ENCODE measurements around the gene NGFR.

NGFR gene, protein sequence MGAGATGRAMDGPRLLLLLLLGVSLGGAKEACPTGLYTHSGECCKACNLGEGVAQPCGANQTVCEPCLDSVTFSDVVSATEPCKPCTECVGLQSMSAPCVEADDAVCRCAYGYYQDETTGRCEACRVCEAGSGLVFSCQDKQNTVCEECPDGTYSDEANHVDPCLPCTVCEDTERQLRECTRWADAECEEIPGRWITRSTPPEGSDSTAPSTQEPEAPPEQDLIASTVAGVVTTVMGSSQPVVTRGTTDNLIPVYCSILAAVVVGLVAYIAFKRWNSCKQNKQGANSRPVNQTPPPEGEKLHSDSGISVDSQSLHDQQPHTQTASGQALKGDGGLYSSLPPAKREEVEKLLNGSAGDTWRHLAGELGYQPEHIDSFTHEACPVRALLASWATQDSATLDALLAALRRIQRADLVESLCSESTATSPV

DNA sequence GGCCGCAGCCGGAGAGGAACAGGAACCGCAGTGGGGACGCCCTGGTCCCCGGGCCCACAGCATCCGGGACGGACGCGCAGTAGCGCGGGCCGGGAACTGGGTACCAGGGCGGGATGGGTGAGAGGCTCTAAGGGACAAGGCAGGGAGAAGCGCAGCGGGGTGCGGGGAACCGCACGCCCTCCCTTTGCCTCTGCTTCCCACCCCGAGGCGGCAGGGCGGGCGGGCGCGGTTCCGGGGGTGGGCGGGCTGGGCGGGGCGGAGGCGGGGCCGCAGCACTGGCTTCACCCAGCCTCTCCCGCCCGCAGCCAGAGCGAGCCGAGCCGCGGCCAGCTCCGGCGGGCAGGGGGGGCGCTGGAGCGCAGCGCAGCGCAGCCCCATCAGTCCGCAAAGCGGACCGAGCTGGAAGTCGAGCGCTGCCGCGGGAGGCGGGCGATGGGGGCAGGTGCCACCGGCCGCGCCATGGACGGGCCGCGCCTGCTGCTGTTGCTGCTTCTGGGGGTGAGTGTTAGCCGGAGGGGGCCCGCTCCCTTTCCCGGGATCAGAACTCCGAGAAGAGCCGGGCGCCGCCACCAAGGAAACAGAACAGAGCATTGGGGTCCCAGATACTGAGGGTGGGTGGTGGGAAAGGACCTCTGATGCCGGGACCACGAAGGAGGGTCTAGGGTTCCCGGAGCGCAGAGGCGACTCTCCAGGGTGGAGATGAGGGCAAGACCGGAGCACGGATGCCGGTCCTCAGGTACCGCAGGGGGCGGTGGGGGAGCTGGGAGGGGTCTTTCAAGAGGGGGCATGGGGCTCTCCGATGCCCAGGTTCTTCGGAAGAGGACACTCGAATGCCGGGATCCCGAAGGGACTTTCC, at the start of gene NGFR:
Gene NGFR (plus strand): TSS at position 308 of the 856 bp plus-strand sequence. CDS start 125 bp downstream, at position 433.
- DNase-seq (ENCODE audit: insufficient read length, low spot score) (peak; percentile 78), FAIRE-seq (peak; percentile 77)

DNA sequence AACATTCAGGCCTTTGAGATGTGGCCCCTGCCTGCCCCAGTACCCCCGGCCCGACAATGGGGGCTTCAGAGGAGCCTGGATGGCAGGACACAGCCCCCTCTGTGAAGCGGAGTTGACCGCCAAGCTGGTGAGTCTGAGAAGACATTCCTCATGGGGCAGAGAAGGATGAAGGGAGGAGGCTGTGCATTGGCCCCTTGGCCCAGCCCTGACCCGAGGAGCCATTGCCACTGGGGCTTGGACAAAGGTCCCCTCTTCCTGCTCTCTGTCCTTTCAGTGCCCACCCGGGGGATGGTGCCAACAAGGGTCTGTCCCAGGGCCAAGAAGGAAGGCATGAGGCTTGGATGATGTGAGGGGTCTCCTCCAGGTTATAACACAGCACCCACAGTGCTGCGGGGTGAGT, 49.5 kb upstream of the NGFR start:
- FAIRE-seq (peak; percentile 13), DNase-seq (ENCODE audit: insufficient read length, low spot score) (no peak)

DNA sequence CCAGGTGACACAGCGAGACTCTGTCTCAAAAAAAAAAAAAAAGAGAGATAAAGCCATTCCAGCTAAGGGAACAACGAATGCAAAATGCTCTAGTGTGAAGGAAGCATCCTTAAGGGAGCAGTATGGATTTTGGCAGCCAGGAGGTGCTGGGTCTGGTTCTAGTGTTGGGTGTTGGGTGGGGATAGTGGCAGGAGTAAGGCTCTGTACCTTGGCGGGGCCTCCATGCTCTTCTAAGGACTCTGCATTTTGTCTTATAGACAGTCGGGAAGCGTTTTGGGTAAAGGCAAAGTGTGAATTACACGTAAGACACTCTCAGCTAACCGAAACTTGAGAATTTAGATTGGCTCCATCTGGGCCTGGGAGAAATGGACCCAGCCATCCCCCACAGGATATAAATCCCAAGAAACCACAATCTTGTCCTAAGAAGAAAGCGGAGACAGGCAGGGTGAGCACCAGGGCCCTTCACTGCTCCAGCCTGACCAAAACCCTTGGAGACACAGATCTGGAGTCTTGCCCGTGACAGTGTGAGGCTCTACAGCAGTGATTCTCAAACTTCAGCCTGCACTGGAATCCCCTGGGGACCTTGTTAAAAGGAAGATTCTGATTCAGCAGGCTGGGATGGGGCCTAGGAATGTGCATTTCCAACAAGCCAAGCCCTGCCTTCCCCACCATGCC, 47.3 kb upstream of the NGFR start:
- FAIRE-seq (no peak), DNase-seq (ENCODE audit: insufficient read length, low spot score) (no peak)

DNA sequence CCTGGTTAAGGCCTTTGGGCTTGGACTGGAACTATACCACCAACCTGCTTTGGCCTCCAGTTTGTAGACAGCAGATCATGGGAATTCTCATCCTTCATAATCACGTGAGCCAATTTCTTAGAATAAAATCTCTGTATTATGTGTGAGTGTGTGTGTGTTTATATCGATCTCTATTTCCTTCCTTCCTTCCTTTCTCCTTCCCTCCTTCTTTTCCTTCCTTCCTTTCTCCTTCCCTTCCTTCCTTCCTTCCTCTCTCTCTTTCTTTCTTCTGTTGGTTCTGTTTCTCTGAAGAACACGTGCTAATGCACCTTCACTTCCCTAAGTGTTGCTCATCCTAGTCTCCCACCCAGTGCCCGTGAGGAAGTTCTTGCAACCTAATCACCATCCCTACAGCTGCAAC, 44.9 kb upstream of the NGFR start:
- no peak for FAIRE-seq
- no peak for DNase-seq (ENCODE audit: insufficient read length, low spot score)

DNA sequence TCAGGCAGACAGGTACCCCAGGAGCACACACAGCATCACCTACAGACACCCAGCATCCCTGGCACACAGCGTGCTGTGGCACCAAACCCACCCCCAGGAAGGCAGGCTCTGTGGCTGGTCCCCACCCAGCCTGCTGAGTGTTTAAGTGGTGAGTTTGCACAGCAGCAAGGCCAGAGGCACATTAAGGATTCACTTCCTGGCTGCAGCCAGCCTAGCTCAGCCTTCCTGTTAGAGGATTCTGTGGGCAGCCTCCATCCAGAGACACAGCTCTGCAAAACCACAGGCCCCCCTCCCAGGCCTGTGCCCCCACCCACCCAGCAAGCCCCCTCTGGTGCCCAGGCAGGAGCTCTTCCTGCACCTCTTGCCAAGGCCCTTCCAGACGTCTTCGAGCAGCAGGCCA, 44.4 kb upstream of the NGFR start:
- DNase-seq (ENCODE audit: insufficient read length, low spot score), result no peak
- no peak for FAIRE-seq

DNA sequence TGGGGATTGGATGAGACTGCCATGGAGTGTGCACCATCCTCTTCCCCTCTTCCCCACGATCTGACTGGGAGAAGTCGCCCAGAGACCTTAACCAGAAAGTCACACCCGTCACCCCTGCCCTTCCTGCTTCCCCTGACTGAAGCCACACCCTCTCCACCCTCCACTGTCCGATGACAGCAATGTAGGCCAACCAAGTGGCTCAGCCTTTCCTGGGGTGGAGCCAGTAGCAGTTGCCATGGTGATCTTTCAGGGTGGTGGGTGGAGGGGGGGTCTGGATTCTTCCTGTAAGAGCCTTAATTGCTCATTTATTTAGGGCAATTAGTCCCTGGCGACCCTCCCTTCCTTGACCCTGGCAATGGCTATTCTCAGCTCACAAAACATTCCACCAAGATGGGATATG, 42.9 kb upstream of the NGFR start:
- DNase-seq (ENCODE audit: insufficient read length, low spot score), result no peak
- FAIRE-seq, result peak; percentile 23

DNA sequence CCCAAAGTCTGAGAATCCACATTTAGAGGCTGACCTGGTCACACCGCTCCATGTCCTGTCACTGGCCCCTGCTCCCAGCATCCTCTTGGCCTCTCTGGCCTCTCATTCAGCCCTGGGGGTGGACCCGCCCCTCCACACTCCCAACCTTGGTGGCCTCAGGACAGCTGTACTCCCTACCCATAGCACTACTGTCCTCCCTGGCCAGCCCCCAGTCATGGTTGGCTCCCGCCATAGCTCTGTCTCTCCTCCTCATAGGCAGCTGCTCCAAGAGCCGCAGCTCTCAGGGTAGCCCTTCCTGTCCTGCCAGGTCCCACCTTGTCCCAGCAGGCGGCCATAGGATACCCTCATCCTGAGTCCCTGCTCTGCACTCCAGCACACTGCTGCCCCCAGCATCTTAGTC, 42.4 kb upstream of the NGFR start:
- no peak for DNase-seq (ENCODE audit: insufficient read length, low spot score)
- no peak for FAIRE-seq

DNA sequence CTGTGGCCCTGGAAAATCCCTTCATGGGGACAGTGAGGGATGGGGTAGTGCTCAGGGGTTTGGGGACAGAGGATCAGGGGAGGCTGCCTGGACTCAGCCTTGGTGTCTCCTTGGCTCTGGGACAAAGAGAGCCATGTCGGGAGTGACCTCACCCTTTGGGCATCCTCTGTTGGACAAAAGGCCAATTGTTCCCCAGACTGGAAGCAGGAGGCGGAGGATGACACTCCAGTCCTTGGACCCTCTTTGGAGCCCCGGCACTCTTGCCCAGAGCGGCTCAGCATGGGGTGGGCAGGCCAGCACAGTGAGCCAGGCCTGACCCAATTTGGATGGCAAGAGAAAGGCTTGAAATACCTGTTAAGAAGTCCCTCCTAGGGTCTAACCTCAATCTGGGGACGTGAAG, 41.0 kb upstream of the NGFR start:
- DNase-seq (ENCODE audit: insufficient read length, low spot score) (no peak), FAIRE-seq (no peak)

DNA sequence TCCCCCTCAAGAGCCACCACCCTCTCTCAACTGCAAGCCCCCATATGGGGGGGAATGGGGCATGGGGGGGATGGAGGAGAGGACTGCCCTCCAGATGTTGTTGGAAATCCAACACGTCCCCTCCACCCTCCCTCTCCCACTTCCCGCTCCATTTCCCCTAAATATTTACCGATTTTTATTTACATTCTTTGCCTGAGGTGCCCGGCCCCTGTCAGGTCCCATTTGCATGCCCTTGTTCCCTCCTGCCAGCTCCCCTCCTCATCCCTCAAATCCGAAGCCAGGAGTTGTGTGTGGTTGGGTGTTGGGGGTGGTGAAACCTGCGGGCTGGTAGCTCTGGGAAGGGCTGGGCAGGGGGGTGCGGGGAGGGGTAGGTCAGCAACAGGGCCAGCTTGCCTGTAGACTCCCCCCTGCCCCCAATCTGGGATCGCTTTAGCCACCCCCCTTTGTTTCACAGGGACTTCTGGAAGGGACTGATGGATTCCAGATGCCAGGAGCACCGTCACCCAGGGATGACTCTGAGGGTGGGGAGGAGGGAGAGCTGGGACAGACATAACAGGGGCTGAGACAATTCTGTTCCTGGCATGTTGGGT, 39.7 kb upstream of the NGFR start:
- no peak for DNase-seq (ENCODE audit: insufficient read length, low spot score)
- FAIRE-seq, result no peak

DNA sequence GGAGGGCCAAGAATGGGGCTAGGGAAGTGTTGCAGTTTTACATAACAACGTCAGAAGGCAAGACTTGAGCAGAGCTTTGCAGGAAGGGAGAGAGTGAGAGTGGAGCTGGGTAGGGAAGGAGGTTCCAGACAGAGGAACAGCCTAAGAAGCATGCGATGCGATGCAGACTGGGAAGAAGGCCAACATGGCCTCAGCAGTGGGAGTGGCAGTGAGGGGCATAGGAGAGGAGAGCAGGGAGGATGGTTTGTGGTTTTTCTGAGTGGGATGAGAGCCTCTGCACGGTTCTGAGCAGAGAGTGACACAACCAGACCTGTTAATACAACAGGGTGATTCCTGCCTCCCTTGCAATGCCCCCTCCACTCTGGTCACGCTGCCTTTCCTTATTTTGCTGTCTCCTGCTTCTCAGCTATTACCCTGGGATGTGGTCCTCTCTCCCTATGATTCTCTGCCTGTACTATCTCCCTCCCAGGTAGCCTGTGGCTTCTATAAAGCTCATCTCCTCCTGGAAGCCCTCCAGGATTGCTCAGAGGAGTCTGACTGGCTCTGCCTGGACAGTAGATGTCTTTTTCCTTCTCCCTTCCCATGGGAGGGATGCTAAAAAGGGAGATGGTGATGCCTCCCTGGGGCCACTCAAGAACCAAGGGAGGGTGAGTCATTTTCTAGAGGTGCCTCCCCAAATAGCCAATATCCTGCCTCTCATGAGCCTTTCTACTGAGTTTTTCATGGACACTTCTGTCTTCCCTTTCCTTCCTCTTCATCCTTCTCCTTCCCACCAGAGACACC, 38.7 kb upstream of the NGFR start:
- FAIRE-seq (peak; percentile 97), DNase-seq (ENCODE audit: insufficient read length, low spot score) (peak; percentile 67)

DNA sequence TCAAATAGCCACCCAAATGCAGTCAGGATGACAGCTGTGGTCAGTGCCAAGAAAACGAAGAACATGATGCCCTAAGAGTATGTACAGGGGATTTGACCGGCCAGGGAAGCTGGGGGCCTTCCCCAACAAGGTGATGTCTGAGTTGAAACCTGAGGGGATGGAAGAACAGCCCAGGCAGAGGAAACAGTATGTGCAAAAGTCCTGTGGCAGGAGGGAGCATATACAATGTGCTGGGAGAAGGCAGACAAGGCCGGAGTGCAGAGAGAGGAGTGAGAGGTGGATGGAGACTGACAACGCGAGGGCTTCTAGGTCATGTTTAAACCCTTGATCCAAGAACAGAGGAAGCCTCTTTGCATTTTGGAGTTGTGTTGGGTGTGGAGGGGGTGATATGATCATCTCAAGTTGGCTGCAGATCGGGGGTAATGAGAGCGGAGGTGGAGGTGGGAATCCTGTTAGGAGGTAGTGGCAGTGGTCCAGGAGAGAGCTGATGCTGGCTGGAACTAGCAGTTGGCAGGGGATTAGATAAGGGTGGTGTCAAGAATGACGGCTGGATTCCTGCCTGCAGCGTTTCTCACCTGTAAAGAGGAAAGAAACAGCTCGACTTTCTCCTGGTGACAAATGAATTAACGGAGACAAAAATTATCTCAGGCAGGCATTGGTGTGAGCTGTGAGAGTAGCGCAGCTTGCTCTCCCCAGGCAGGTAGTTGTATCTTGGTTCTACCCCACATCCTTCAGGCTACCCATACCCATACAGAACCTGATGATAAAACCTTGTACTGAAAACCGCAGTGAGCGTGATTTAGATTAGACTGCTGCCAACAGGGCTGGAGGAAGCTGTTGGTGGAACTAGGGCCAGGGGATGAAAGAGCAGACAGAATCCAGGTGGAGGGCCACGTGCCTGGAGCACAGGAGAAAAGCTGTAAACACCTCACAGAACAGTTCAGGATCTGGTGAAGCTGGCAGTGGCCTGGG, 37.2 kb upstream of the NGFR start:
- peak; percentile 9 for FAIRE-seq
- DNase-seq (ENCODE audit: insufficient read length, low spot score), result no peak

DNA sequence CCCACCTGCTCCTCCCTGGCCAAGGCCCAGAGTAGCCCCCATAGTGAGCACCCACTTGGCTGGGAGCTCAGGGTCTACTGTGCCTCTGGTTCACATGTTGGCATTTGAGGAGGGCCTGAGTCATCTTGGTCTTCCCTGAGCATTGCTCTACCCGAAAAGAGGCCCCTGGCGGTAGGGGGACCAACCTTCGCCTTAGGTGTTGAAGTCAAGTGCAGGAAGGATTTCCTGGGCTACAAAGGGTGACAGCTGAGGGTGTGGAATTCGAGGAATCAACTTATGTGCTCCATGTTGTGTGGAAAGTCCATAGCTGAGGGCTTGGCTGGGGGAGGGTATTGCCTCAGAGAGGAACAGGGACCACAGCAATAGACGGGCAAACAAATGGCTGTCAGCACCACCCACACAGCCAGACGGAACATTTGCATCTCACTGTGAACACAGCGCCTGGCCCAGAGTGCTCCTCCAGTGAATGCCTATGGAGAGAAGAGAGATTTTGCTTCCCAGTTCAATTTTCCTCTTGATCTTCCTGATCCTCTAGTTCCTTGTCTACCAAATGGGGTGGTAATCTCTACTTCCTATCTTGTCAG, 35.6 kb upstream of the NGFR start:
- no peak for DNase-seq (ENCODE audit: insufficient read length, low spot score)
- peak; percentile 33 for FAIRE-seq

DNA sequence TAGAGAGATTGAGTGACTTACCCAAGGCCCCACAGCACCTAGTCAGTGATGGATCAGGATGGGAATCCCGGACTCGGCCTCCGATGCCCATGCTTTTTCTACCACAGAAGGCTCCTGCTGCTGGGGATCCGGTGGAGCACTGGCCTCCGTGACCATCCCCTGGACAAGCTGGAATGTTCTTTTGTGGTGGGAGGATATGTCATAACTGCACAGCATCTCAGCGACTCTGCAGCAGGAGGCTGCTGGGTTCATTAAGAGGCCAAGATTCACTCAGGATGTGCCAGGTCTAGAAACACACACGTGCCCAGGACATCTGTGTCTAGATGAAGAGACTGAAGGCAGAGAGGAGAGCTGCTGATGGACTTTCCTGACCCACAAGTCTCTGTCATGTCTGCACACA, 34.7 kb upstream of the NGFR start:
- FAIRE-seq, result peak; percentile 23
- no peak for DNase-seq (ENCODE audit: insufficient read length, low spot score)

DNA sequence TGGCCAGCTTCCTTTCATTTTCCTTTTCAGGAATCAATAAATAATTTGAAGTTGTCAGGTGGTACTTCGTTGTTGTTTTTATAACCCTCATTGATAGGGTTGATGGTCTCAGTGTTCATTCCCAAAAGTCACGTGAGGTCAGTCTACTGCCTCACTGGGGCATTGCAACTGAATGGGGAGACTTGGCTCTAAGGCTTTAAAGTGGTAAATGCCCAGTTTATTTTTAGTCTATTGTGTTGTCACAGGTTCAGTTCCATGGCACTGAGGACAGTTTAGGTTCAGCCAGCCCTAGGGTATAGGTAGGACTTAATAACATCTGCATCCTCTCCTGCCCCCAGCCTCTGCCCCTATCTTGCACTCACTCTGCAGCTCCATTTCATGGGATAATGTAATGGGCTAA, 33.5 kb upstream of the NGFR start:
- DNase-seq (ENCODE audit: insufficient read length, low spot score) (no peak), FAIRE-seq (no peak)

DNA sequence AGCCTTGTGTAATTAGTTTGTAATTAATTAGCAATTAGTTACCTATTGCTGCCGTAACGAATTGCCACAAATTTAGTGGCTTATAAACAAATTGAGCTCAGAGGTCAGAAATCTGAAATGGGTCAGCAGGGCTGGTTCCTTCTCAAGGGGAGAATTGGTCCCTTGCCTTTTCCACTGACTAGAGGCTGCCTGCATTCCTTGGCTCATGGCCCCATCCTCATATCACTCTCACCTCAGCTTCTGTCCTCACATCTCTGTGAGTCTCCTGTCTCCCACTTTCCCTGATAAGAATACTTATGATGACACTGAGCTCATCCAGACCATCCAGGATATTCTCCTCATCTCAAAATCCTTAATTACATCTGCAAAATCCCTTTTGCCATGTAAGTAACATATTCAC, 31.0 kb upstream of the NGFR start:
- FAIRE-seq, result no peak

DNA sequence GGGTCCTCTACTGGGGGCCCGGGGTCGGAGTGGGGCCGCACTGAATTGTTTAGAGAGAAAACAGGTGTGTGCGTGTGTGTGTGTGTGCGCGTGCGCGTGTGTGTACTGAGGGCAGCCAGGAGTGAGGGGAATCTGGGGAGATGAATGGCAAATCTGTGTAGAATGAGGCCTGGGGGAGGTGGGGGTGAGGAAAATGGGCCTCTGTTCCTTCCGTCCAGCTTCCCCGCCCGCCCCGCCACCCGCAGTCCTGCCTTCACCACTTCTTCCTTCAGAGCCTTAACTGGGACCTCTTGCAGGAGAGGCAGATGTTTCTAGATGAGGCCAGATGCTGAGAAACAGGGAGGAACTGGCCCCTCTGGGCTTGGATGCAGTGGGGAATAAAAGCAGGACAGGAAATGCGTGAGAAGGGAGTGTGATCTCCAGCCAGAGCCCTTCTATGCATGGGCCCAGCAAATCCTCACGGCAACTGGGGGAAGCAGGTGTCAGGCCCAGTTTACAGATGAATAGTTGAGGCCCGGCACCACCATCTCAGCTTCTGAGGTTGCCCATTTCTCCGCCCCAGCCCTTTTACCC, 29.7 kb upstream of the NGFR start:
- FAIRE-seq, result no peak

More for the DNA sequence above, 31.0 kb upstream of the NGFR start:
- no peak for DNase-seq (ENCODE audit: insufficient read length, low spot score)

DNA sequence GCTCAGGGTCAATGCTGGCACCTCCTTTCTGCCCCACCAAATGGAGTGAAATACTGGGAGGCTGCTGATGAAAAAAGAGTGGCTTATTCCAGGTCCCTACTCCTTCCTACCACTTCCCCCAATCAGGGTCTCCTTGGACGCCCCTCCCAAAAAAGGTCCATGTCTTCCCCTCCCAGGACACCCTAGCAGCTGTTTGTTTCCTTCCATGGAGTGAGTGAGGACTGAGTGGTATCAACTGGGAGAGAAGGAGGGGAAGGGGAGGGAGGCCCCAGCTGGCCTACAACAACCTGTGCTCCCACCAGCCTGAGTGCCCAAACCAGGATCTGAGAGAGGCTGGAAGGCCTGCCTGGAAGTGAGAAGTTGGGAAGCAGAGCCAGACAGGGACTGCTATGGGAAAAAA, 28.7 kb upstream of the NGFR start:
- DNase-seq (ENCODE audit: insufficient read length, low spot score) (no peak), FAIRE-seq (no peak)

More for the DNA sequence above, 29.7 kb upstream of the NGFR start:
- no peak for DNase-seq (ENCODE audit: insufficient read length, low spot score)

DNA sequence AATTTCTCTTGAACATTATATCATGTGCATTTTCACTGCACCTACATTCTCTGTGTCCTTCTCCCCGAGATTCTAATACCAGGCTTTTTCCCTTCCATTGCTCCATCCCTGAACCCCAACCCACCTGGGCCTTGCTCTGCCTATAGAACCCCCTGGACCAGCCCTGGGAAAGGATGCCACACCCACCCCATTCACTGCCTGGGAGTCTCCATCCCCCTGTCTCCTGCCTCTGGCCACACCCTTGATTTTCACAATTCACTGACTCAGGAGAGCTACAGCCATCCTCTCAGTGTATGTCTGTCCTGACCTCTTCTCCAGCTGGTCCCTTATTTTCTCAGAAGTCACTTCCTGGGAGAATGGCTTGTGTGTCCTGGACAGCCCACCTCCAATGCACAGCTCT, 27.9 kb upstream of the NGFR start:
- no peak for FAIRE-seq
- DNase-seq (ENCODE audit: insufficient read length, low spot score), result no peak

All from HTR-8/SVneo (cell line).